GM11168 (cell line): ENCODE results near the gene CHRM1.

Experiments
- in situ Hi-C: fragments of 300-500 bp; cut with MboI; formaldehyde crosslinking; loops from one replicate; pipeline ENCODE4 v1.12.0; 2022; ENCODE audit warnings: low sequenced_read_pairs; ENCODE audit not compliant: unreplicated experiment

The CHRM1 gene

DNA sequence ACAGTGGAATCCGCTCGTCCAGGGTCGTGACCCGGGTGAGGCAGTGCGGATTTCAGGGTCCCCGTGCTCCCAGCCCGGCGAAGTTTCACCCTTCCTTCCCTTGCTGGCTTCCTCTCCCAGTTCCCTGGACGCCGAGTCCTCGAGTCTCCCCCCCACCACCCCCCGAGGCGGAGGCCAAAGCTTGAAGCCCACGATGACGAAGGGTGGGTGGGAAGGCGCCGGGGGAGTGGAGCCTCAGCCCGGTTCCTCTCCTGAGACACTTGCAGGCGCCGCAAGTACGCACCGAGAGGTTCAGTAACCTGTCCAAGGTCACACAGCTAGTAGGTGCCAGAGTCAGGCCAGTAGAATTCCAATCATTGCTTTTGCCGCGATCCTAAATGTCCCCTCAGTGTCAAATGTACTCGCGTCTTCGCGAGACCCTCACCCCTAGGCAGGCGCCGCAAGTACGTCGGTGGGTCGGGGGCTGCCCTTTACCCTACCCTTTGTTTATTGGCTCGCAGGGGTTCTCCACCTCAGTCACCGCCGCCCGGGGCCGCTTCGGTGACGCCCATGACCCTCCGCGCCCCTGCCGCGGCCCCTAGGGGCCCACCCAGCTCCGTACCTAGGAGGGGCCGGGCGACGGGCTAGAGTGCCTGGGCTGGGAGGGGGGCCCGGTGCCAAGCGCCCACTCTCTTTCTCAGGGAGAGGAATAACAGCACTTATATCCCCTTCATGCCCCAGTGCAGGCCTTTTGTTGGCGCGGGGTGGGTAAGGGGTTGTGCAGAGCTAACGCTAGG lies 5.7 kb upstream of the CHRM1 start:
- in situ Hi-C loops = no loop called here

DNA sequence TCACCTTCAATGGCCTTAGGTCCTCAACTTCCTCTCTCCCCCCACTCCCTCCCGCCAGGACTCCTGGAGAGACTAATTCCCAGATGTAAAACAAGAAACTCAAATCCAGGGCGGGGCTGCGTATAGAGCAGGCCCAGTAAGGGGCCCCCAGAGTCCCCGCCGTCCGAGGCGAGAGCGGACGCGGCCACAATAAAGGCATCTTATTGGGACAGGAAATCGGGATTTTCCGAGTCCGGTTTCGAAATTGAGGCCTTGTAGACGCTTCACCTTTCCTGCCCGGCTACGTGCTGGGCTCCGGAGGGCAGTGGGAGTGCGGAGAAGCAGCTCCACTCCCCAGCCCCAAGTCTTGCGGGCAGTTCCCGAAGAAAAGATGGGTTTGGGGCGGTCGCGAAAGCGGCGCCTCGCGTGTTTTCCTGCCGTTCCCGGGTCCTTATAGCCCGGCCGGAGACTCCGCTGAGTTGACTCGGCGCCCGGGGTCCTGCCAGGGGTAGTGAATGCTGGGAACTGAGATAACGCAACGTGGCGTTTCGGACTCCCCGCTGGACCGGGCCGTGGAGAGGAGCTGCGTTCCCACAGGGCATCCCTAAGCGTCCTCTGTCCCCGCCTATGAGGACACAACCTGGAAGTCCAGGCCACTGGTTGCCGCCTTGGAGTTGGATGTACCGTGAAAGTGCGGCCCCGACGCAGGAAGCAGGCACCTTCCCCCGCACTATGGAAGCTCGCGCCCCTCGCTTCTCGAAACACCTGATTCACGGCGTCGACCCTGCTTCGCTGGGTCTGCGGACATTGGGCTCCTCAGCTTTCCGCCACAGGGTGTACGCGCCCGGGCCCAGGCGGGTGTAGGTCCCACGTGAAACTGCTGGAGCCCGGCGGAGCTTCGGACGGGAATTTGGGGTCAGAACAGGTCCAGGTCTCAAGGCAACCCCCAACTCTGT lies 4.8 kb upstream of the CHRM1 start:
- in situ Hi-C loops = no loop called here

DNA sequence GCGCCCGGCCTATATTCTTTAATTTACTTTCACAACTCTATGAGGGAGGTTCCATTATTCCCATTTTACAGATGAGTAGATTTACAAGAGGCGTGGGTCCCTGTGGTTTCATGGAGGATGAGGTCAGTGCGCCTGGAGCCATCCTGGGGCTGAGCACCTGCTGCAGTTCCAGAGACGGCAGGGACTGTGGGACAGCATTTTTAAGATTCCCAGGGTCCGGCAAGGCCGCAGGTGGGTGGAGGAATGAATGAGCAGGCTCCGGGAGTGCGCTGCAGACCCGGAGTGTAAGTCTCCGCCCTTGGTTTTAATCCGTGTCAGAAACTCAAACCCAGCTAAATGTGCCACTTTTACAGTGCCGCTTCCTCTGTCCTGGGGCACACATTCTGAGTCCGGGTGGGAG lies 4.1 kb upstream of the CHRM1 start:
- in situ Hi-C loops = no loop called here

DNA sequence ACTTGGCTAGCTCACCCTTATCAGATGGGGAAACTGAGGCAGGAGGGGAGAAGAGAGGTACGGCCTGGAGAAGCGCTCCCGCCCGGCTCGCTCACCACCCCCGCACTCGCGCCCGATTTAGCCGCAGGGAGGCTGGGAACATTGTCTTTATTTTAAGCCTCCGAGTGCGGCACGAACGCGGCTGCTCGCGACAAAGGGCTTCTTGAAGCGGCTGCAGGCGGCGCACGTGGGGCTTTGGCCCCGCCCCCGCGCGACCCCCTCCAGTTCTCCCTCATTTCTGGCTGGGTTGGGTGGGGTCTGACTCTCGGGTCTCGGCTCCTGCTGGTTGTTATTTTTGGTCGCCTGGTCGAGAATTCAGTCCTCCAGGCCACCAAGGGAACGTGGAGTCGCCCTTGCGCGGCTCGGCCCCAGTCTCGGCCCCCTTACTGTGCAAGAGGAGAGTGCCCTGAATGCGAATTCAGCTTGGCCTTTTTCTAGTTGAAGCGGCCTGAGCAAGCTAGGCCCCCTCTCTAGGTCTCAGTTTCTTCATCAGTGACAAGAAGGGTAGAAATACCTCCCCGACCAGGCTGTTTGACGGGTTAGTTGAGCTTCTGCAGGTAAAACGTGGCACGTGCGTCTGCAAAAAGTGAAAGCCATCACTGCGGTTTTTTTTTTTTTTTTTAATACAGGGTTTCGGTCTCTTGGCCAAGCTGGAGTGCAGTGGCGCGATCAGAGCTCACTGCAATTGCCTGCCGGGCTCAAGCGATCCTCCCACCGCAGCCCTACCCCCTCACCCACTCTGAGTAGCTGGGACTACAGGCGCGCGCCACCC lies 2.6 kb upstream of the CHRM1 start:
- in situ Hi-C loops = no loop called here

DNA sequence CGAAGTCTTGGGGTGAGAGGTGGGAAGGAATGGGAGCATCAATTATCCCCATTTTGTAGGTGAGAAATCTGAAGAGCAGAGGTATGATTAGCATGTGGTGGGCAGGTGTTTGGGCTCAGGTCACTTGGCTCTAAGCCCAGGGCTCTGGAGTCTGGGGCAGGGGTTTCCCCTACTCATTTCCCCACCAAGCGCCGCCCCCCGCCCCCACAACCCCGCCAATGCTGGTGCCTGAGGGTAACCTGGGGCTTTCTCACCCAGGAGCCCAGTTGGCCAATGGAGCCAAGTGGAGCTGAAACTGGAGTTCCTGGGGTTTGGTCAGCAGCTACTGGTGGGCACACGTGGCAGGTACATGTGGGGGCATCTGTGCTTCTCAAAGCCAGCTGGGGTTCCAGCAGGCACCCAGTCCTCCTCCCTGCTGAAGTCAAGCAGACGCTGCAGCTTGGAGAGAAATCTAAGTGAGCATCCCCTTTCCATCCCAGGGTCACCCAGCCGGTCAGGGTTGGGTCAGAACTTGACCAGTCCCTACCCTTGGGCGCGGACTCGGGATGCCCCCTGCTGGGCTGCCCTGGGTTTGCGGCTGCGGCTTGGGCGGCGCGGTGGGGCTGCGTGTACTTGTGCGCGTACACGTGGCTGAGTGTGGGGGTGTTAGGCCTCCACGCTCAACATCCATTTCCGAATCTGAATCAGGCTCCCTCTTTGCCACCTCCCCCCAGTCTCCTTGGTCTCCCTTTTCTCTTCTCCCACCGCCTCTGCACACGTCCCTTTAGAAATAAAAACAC lies 1.7 kb upstream of the CHRM1 start:
- in situ Hi-C loops = no loop called here

DNA sequence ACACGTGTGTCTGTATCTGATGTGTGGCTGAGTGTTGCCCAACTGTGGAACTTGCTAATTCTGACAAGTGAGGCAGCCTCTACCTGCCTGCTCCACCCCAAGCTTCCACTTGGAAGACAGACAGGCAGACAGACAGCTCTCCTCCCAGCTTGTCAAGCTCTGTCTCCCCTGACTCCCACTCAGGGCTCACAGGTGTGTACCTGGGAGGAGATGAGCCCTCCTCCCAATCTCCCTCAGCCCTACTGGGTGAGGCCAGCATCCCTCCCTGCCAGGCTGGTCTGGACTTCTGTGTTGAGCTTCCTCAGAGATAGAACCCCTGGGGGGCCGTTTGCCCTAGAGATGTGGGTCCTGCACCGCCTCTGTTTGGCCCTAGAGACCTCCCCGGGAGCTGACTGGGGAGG lies 1.0 kb upstream of the CHRM1 start:
- in situ Hi-C loops = no loop called here

DNA sequence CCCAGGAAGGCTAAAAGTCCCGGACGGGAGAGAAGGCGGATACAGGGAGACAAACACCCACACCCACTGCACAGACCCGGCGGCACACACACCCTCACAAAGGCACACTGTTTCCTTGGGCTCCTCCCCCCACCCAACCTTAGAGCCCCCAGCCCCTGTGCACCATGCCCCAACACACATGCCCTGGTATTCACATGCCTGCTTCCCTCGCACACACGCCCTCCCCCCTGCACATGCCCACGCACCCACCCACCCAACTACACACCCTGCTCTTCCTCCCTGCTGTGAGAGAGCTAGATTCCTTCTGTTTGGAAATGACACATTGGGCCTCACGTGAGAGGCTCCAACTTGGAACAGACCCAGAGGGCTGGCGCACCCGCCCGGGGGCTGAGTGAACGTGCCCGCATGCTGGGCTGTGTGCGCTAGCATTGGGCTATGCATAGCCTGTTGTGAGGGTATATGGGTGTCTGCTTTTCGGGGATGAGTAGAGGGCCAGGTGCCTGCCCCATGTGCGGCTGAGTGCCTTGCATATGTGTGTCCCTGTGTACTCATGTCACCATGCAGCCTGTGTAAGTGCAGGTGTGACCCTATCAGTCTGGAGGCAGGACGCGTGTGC lies 518 bp upstream of the CHRM1 start:
- in situ Hi-C loops = no loop called here

DNA sequence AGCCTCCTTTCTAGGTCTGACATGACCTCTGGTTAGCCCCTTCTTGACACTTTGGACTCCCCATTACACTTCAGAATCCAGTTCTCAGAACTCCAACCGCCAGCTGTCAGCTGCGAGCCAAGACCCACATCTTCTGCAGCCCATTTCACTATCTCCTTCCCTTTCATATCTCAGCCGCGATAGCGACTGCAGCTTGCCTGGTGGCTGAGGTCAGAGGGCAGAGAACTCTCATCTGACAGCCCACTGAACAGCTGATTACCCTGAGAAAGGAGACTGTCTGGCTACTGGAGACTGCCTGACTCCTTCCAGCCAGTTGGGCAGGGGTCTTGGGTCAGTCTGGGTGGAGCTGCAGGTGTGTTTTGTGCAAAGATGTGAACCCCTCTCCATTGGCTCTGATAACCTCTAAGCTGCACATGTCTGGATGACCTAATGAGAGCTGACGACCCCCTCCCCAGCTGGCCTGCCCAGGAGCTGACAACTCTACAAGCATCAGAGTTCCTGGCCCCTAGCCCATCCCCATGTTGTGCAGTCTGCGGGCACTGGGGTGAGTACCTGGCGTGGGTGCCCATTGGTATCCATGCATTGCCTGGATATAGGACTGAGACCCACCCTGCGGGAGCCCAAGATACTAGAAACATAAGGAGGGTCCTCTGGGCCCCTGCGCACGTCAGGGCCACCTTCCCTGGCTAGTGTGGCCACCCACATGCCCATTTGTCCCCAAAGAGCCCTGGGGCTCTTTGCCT lies 1.1 kb downstream of the CHRM1 start:
- in situ Hi-C loops = no loop called here

DNA sequence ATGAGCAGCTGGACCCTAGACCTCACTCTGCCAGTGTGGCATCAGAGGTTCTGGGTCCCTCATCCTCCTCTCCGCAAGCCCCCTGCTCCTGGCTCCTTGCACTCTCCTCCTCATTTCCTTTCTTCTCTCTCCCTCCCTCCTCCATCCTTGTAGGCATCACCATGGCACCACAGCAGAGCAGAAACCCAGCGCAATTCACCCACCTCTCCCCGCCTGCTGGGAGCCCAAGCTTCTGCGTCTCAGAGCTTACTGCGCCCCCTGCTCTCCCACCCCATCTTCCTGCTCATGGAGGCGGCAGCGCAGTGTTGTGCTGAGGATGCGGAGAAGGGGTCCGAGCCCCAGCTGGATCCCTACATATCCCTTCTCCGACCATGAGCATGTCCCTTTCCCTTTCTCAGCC lies 1.7 kb downstream of the CHRM1 start:
- in situ Hi-C loops = no loop called here

DNA sequence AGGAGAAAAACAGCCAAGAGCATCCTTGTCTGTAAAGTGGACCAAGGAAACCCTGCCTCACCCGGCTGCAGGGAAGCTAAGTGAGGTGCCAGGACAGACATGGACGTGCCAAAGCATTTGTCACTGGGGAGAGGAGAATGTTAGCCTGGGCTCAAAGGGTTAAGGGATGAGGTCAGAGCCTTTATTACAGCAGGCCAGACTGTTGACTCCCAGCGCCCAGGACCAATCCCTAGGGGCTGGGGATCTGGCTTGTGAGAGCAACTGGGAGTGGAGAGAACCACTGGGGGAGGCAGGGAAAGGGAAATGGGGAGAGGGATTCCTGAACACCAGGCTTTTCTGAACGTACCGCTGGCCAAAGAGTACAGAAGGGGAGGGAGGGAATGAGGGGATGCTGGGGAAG lies 2.6 kb downstream of the CHRM1 start:
- in situ Hi-C loops = no loop called here

DNA sequence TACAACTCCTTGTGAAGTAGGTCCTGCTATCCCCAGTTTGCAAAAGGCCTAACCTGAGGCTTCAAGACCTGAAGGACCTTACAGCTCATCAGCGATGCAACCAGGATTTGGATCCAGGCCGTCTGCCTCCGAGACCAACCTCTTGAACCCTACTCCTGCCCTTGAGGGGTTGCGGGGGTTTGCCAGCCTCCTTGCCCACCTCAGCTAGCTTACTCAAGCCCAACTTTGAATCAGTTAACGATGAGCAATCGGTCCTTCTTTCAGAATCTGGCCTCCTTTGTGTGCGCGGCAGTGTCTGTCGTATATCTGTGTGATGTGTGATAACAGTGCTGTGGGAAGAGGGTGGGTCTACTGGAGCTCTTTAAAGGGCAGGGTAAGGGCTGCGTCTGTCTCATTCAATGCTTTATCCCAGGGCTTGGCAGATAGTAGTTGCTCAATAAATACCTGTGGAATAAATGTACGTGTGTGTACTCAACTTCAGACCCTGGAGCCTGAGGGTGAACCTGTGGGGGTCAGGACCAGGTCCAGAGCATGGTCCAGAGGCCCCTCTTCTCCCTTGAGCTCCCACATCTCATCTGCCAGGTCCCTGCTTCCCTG lies 3.2 kb downstream of the CHRM1 start:
- in situ Hi-C loops = no loop called here

DNA sequence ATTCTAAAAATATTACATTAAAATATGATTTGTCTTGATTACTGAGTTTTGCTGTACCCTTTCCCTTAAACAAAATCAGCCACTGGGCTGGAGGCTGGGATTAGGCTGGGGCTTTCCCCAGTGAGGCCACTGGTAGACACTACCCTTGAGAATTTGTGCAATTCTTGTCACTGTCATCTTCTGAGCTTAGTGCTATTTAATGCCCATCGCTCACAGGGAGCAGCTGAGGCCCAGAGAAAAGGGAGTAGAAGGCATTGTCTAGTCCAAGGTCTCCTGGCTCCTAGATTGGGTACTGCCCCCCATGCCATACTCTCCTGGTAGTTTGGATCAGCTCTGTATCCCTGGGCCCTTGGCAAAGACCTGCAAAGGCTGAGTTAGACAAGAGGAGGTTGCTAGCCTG lies 6.7 kb downstream of the CHRM1 start:
- in situ Hi-C loops = no loop called here

DNA sequence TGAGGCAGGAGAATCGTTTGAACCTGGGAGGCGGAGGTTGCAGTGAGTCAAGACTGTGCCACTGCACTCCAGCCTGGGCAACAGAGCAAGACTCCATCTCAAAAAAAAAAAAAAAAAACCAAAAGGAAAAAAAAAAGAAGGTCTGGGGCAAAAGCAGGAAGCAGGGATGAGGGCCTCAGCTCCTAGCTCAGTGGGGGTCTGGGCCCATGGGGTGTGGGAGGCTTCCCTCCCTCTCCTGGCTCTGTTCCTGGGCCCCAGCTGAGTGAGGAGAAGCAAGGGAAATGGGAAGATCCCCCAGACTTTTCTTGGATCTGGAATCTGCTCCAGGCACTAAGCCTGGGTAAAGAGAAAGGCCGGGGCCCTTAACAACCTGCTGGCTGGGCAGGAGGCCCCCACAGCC lies 8.9 kb downstream of the CHRM1 start:
- in situ Hi-C loops = no loop called here

DNA sequence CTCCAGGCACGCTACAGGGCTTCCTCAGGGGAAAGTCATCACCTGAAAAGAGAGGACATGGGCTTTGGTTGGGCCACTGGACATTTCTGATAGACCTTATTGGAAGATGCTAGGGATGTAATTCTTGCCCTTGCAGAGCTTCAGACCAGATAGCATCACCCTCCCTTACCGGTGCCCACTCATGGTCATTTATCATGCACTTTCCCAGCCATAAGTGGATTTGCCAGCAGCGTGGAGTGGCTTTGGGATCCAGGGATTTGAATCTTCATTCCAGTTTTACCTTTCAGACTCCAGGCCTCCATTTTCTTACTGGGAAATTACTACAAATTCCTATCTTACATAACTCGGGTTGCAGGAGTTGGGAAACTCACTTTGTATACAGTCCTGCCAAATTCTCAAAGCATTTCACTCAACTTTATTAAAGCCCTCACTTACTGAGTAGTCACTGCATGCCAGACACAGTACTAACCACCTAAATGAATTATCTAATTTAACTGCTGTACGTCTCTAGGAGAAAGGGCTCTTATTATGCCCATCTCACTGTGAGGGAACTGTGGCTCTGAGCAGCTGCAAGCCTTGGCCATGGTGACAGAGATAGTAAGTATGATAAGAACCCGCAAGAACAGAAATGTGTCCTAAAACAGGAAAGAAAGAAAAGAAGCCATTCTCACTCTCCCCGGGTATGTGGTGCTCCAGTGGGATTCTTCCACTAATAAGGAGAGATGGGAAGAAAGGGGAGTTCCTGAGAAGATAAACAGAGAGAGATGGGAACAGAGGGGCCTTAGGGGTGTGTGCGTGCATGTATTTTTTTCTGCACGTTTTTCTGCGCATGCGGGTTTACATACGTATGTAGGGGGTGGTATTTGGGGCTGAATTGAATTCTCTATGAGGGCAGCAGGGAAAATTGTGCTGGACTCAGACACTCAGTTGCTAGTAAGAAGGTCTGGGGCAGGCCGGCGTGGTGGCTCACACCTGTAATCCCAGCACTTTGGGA lies 9.7 kb downstream of the CHRM1 start:
- in situ Hi-C loops = no loop called here

DNA sequence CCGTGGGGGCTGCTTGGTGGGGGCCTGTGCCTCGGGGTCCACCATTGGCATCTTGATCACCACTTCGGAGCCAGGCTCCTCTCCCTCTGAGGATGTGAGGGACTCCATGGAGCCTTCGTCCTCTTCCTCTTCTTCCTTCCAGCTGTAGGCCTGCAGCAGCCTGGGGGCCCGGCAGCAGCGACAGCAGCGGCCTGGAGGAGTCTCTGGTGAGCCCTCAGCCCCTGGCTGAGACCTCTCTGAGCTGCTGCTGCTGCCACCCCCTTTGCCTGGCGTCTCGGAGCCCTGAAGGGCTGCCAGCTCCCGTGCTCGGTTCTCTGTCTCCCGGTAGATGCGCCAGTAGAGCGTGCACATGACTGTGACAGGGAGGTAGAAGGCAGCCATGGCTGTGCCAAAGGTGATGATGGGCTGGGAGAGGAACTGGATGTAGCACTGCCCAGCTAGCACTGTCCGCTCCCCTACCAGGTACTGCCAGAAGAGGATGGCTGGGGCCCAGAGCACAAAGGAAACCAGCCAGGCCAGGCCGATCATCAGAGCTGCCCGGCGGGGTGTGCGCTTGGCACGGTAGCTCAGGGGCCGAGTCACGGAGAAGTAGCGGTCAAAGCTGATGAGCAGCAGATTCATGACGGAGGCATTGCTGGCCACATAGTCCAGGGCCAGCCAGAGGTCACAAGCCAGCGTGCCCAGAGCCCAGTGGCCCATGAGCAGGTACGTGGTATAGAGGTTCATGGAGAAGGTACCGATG lies 10.9 kb downstream of the CHRM1 start:
- in situ Hi-C loops = no loop called here

DNA sequence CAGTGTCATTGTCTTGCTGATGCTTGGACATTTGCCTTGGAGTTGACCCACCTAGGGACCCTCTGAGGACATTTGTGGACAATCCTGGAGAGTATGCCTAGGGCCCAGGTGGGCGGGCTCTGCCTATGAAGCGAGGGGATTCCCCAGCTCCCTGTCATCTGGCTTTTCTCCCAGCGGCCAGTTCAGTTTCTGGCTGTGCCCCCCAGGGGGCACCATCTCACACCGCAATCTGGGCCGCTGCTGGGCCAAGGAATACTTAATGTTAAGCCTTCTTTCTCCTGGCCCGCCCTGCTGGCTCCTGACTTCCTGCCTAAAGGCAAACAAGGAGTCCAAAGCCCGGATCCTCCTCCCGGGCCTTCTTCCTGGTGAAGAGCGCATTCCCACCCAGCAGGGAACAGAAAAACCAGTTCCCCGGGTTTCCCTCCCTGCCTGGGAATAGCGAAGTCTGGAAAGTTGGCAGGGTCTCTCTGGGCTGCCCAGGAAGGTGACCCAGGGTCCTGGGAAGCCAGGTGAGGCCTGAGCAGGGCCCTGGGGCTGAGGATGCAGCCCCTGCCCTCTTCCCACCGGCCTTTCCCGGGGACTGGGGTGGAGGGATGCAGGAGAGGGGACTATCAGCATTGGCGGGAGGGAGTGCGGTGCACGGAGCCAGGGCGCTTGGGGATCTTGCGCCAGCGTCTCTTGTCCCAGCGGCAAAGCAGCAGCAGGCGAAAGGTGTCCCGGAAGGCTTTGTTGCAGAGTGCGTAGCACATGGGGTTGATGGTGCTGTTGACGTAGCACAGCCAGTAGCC lies 11.9 kb downstream of the CHRM1 start:
- in situ Hi-C loops = loop anchor here (5.0 to 10.0 kb wide), 2 partner anchors 113 to 296 kb away; no protein-coding TSS in a partner anchor
